ENCODE results near the gene RNF223. TPM values are rescaled to one million over a fixed set of nuclear protein-coding genes. Genes with fewer than 3 reads are reported as not detected.
A peak's percentile ranks its signal among the peaks of the same experiment; 100 is the strongest.

The RNF223 gene
- total RNA-seq, 1 donor, result not detected

- Histone ChIP-seq H4K20me1 (ENCODE audit: insufficient read depth, low read length) (no peaks in the 10 kb centered on the region), H3K4me3 (ENCODE audit: insufficient read depth, low read length) (no peak overlapping the region), H3K79me2 (ENCODE audit: insufficient read depth, low read length) (no peaks in the 10 kb centered on the region), H2AFZ (ENCODE audit: low read length) (no peak overlapping the region), H3K27me3 (ENCODE audit: insufficient read depth, low read length) (no peaks in the 10 kb centered on the region), H3K36me3 (ENCODE audit: insufficient read depth, low read length) (no peaks in the 10 kb centered on the region), H3K4me2 (ENCODE audit: insufficient read depth, low read length) (no peak overlapping the region), H3K4me1 (ENCODE audit: insufficient read depth, low read length) (no peaks in the 10 kb centered on the region), H3K27ac (ENCODE audit: low read depth, low read length) (no peak overlapping the region), H3K9me3 (ENCODE audit: low read depth, low read length) (no peaks in the 10 kb centered on the region)
- DNase-seq (ENCODE audit: insufficient read length, low spot score, missing footprints), result peak; percentile 78
- TF ChIP-seq, protein P1, sequence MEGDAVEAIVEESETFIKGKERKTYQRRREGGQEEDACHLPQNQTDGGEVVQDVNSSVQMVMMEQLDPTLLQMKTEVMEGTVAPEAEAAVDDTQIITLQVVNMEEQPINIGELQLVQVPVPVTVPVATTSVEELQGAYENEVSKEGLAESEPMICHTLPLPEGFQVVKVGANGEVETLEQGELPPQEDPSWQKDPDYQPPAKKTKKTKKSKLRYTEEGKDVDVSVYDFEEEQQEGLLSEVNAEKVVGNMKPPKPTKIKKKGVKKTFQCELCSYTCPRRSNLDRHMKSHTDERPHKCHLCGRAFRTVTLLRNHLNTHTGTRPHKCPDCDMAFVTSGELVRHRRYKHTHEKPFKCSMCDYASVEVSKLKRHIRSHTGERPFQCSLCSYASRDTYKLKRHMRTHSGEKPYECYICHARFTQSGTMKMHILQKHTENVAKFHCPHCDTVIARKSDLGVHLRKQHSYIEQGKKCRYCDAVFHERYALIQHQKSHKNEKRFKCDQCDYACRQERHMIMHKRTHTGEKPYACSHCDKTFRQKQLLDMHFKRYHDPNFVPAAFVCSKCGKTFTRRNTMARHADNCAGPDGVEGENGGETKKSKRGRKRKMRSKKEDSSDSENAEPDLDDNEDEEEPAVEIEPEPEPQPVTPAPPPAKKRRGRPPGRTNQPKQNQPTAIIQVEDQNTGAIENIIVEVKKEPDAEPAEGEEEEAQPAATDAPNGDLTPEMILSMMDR (IDR thresholded peaks at IDR 0.05; ENCODE audit: extremely low read depth, low read depth, low read length), result no peak
These were observed 12.1 kb upstream of the RNF223 start for GRCh38 chr1:1085911-1086841.

DNA sequence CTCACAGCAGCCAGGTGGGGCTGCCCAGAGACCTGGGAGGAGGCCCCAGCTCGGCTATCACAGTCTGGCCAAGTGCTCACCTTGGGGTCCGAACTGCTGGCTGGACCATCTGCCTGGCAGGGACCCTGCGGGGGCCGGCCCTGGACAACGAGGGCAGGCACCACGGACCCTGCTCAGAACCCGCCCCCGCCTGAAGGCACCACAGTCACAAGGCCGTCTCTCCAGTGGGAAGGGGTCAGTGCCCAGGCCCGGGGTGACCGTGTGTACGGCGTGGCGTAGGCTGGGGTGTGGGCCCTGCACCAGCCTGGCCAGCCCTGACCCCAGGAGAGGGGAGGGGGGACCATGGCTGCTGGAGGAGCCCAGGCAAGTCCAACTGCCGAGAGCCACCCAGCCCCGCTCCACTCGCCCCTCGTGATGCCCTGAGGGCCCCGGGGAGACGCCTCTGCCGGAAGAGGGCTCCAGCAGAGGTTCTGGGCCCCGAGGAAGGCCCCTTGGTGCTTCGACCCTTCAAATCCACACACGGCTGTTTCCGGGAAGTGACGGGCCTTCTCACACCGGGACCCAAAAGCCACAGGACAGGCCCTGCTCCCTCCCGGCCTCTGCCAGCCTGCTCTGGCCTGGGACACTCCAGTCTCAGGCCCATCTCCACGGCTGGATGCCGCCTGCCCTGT, 11.2 kb upstream of the RNF223 start:
- Histone ChIP-seq H3K79me2 (ENCODE audit: insufficient read depth, low read length) (no peaks in the 10 kb centered on the region), H4K20me1 (ENCODE audit: insufficient read depth, low read length) (no peaks in the 10 kb centered on the region)
- TF ChIP-seq, protein P1 (IDR thresholded peaks at IDR 0.05; ENCODE audit: extremely low read depth, low read depth, low read length), result no peak

GRCh38 chr1:1084372-1085170, 10.5 kb upstream of the RNF223 start:
- Histone ChIP-seq H2AFZ (ENCODE audit: low read length) (no peak overlapping the region), H3K4me2 (ENCODE audit: insufficient read depth, low read length) (no peak overlapping the region), H3K4me1 (ENCODE audit: insufficient read depth, low read length) (peaks cover 8% of the 10 kb centered on the region), H3K9me3 (ENCODE audit: low read depth, low read length) (no peaks in the 10 kb centered on the region), H3K27ac (ENCODE audit: low read depth, low read length) (no peak overlapping the region), H3K79me2 (ENCODE audit: insufficient read depth, low read length) (no peaks in the 10 kb centered on the region), H4K20me1 (ENCODE audit: insufficient read depth, low read length) (no peaks in the 10 kb centered on the region), H3K4me3 (ENCODE audit: insufficient read depth, low read length) (no peak overlapping the region), H3K27me3 (ENCODE audit: insufficient read depth, low read length) (no peaks in the 10 kb centered on the region), H3K36me3 (ENCODE audit: insufficient read depth, low read length) (no peaks in the 10 kb centered on the region)
- peak; percentile 78 for DNase-seq (ENCODE audit: insufficient read length, low spot score, missing footprints)
- TF ChIP-seq, protein P1 (IDR thresholded peaks at IDR 0.05; ENCODE audit: extremely low read depth, low read depth, low read length), result no peak

More for the DNA sequence above, 11.2 kb upstream of the RNF223 start:
- peak; percentile 73 for DNase-seq (ENCODE audit: insufficient read length, low spot score, missing footprints)
- H3K4me1 ChIP-seq (ENCODE audit: insufficient read depth, low read length), result peaks cover 1% of the 10 kb centered on the region
- H3K4me3 ChIP-seq (ENCODE audit: insufficient read depth, low read length), result no peak overlapping the region
- no peaks in the 10 kb centered on the region for H3K27me3 ChIP-seq (ENCODE audit: insufficient read depth, low read length)
- no peak overlapping the region for H3K4me2 ChIP-seq (ENCODE audit: insufficient read depth, low read length)
- no peaks in the 10 kb centered on the region for H3K36me3 ChIP-seq (ENCODE audit: insufficient read depth, low read length)
- no peaks in the 10 kb centered on the region for H3K9me3 ChIP-seq (ENCODE audit: low read depth, low read length)
- H2AFZ ChIP-seq (ENCODE audit: low read length), result no peak overlapping the region
- no peak overlapping the region for H3K27ac ChIP-seq (ENCODE audit: low read depth, low read length)
